HuH-7.5 (cell line): ENCODE measurements around the gene TEX36.
A peak's percentile ranks its signal among the peaks of the same experiment; 100 is the strongest.
"Not testable (repeated sequence)": the region's sequence is repeated elsewhere in the genome, so short reads cannot be mapped to it uniquely, and the experiment has no call there.

Experiments
- DNase-seq: peaks from one replicate; pipeline ENCODE4 v3.0.0; 2011; ENCODE audit warnings: low spot score

TEX36 gene

GRCh38 chr10:125683063-125683462 lies at the start of gene TEX36:
Gene TEX36 (minus strand): TSS chr10:125683163. CDS start chr10:125682989, 174 bp downstream.
- DNase-seq = no peak

- DNase-seq = no peak
These were observed 44.5 kb upstream of the TEX36 start for GRCh38 chr10:125727436-125727835.

- DNase-seq = no peak
These were observed 44.0 kb upstream of the TEX36 start for GRCh38 chr10:125726914-125727313.

GRCh38 chr10:125722811-125723210 lies 39.8 kb upstream of the TEX36 start:
- no peak for DNase-seq

GRCh38 chr10:125721035-125721434 lies 38.1 kb upstream of the TEX36 start:
- DNase-seq = no peak

GRCh38 chr10:125720002-125720382 lies 37.0 kb upstream of the TEX36 start:
- no peak for DNase-seq

- DNase-seq = peak; percentile 55
These were observed 36.4 kb upstream of the TEX36 start, which contains the start of gene EDRF1 for GRCh38 chr10:125719173-125720001. Gene EDRF1 (plus strand): TSS chr10:125719709. CDS start chr10:125719808, 99 bp downstream.

GRCh38 chr10:125714728-125715127 lies 31.8 kb upstream of the TEX36 start:
- DNase-seq = not testable (repeated sequence)

GRCh38 chr10:125711110-125711750 lies 28.3 kb upstream of the TEX36 start:
- no peak for DNase-seq

GRCh38 chr10:125709553-125710474 lies 26.9 kb upstream of the TEX36 start:
- no peak for DNase-seq

GRCh38 chr10:125708971-125709503 lies 26.1 kb upstream of the TEX36 start:
- no peak for DNase-seq

GRCh38 chr10:125707541-125708468 lies 24.8 kb upstream of the TEX36 start:
- no peak for DNase-seq

- DNase-seq = no peak
These were observed 17.5 kb upstream of the TEX36 start for GRCh38 chr10:125700355-125700911.

GRCh38 chr10:125699562-125700143 lies 16.7 kb upstream of the TEX36 start:
- DNase-seq = no peak

- no peak for DNase-seq
These were observed 15.6 kb upstream of the TEX36 start for GRCh38 chr10:125698481-125698998.

GRCh38 chr10:125696884-125697283 lies 13.9 kb upstream of the TEX36 start:
- DNase-seq = not testable (repeated sequence)

- no peak for DNase-seq
These were observed 11.9 kb upstream of the TEX36 start for GRCh38 chr10:125694883-125695282.

- DNase-seq = no peak
These were observed 10.5 kb upstream of the TEX36 start for GRCh38 chr10:125693524-125693847.

GRCh38 chr10:125692601-125693523 lies 9.9 kb upstream of the TEX36 start:
- DNase-seq = no peak
